Measurements from ENCODE around the gene LTA4H.

LTA4H gene

GRCh38 chr12:96034621-96035282 lies 635 bp downstream of the LTA4H start:
- DNase-seq (ENCODE audit: low spot score): peak; percentile 65

GRCh38 chr12:96033549-96034389 lies 1.6 kb downstream of the LTA4H start:
- DNase-seq (ENCODE audit: low spot score): peak; percentile 55

DNA sequence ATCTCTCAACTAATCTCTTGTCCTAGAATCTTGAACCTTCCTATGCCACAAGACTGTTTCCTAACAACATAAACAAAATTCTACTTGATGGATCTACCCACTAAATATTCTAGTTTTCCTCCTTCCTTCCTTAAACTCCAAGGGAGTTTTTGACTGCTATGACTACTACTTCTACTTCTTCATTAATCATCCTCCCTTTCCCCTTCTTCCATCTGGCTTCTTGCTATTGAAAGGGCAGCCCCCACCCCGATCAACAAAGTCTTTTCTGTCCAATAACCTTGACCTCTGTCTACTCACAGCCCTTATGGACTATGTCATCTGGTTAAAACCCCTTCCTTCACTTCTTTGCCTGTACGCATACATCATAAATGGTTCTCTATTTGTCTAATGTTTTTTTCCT lies 5.6 kb downstream of the LTA4H start:
- no peak for DNase-seq (ENCODE audit: low spot score)

GRCh38 chr12:96028538-96028937 lies 6.8 kb downstream of the LTA4H start:
- no peak for DNase-seq (ENCODE audit: low spot score)

DNA sequence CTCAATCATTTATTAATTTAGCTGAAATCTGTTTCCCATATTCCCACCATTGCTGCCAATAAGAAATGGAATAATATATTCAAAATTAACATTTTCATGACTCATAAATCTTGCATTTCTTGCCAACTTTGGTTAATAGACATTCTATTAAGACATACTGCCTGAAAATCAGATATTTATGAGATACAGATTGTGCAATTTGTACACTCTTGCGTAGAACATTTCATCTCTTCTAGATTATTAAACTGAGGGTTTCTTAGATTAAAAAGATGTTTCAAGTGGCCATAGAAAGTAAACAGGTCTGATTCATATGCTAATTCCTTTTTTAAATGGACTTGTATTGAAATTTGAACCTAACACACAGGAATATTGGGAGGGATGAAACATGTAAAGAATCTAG lies 9.1 kb downstream of the LTA4H start:
- no peak for DNase-seq (ENCODE audit: low spot score)

DNA sequence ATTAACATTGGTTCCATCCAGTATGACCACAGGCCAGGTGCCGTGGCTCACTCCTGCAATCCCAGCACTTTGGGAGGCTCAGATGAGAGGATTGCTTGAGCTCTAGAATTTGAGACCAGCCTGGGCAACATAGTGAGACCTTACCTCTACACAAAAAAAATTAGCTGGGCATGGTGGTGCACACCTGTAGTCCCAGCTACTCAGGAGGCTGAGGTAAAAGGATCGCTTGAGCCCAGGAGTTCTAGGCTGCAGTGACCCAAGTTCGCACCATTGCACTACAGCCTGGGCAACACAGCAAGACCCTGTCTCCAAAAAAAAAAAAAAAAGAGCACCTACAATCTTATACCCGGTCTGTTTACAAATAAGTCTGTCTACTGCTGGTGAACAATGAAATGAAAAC lies 9.9 kb downstream of the LTA4H start:
- no peak for DNase-seq (ENCODE audit: low spot score)

- no peak for DNase-seq (ENCODE audit: low spot score)
These were observed 14.9 kb downstream of the LTA4H start for GRCh38 chr12:96020314-96021003.

GRCh38 chr12:96015672-96016071 lies 19.7 kb downstream of the LTA4H start:
- DNase-seq (ENCODE audit: low spot score): peak; percentile 45

GRCh38 chr12:96014943-96015599 lies 20.3 kb downstream of the LTA4H start:
- no peak for DNase-seq (ENCODE audit: low spot score)

DNA sequence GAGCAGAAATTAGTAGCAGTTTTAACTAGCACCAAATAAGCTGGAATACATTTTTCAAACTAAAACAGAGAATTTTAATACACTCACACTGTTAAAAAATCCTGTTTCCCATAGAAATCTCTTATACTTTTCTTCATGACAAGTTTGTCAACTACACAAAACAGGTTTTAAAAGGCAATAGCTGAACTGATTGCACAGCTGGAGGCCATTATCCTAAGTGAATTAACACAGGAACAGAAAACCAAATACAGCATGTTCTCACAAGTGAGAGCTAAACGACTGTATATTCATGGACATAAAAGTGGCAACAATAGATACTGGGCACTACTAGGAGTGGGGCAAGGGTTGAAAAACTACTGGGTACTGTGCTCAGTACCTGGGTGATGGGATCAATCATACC lies 27.7 kb downstream of the LTA4H start:
- DNase-seq (ENCODE audit: low spot score): no peak

GRCh38 chr12:96006727-96007126 lies 28.7 kb downstream of the LTA4H start:
- no peak for DNase-seq (ENCODE audit: low spot score)

DNA sequence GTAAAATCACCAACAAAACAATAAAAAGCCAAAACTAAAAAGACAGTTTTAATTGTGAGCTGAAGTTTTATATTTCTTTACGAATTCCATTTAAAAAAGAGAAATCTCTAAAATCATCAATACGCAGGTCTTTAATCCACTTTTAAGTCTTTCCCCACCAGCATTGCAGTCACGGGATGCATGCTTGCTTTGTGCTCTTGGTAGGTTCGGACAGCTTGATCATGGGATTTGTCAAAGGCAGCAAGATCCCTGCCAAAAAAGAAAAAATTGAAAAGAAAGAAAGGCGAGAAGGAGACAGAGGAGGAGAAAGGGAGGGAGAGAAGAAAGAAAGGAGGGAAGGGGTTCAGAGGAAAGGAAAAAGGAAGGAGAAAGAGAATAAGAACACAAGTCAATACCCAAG lies 34.5 kb downstream of the LTA4H start:
- no peak for DNase-seq (ENCODE audit: low spot score)

DNA sequence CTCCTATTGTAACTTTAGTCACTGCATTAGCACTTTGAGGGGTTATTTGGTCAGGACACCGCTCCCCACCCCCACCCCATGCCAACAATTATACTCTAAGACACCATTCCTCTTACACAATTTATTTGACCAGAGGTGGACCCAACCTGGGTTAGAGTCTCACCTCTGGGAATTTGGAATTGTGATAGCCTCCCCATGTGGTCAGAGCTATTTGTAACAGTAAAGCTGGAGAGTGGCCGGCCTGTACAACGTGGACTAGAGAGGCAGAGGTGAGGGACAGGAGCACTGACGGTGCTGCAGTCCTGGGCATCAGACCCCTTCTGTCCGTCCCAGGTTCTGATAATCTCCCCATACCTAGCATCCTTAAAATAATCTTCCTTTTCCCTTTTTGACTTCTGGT lies 35.9 kb downstream of the LTA4H start:
- no peak for DNase-seq (ENCODE audit: low spot score)

DNA sequence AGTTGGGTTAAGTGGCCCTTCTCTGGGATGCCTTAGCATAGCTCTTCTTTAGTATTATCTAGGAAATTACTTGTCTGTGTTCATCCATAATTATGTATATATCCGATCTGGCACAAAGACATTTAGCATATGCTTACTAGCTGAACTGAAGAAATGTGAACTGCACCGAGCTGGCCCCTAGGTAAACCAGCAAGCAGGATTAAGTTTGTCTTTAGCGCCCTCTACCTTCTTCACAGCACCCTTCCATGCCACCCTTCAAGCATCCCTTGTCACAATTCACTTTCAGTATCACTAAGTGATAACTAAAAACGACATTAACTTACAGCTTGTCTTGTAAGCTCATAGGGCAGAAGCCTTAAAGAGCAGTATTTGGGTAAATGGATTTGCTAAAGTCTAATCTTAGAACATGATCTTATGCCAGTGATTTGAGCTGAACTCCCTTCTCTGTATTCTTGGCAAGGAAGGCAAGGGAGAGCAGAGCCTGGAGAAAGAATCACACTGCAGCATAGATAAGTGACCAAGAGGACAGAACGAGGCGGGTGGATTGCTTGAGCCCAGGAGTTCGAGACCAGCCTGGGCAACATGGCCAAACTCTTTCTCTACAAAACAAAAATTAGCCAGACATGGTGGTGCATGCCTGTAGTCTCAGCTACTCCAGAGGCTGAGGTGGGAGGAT lies 36.6 kb downstream of the LTA4H start:
- peak; percentile 58 for DNase-seq (ENCODE audit: low spot score)

DNA sequence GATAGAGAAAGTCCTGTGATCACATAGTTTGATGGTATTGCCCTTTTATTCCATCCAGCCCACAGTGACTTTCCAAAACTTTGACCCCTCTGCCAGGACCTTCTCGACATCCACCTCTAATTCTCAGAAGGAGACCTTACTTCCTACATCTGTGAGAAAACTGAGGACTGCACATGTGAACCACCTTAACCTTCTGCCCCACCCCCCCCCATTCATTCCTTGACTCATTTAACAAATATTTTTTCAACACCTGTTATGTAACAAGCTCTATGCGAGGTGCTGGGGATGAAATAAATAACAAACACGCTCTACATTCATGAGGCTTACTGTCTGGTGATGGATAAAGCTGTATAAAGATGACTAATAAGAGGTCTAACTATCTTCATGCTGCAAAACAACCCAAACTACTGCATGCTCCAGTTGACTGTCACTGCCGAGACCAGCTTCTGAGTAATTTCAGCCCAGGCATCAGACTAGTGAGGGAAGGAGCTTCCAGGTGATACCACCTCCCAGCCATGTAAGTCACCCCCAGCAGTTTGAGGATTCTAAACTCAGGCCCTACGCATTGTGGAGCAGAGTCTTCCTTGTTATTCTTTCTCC lies 37.4 kb downstream of the LTA4H start:
- DNase-seq (ENCODE audit: low spot score): no peak

DNA sequence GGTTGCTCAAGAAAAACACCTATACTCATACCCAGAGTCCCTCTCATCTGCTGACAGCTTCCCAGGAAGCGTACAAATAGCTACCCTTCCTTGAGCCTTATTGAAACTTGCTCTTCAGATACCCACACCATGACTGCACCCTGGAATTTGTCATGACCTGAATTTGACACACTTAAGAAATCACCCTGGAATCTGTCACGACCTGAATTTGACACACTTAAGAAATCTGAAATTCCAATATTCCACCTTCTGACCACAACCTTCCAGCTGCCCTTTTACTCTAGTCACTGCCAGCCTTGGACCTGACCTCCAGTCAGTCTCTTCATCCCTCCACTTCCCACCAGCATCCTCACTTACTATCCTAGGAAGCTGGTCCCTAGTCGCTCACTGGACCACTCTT lies 38.1 kb downstream of the LTA4H start:
- DNase-seq (ENCODE audit: low spot score): no peak

GRCh38 chr12:95996034-95996658 lies 39.2 kb downstream of the LTA4H start, which contains the start of gene HAL:
TSS of gene HAL (minus strand) at chr12:95996344. CDS start at chr12:95995910, 434 bp downstream.
- no peak for DNase-seq (ENCODE audit: low spot score)

DNA sequence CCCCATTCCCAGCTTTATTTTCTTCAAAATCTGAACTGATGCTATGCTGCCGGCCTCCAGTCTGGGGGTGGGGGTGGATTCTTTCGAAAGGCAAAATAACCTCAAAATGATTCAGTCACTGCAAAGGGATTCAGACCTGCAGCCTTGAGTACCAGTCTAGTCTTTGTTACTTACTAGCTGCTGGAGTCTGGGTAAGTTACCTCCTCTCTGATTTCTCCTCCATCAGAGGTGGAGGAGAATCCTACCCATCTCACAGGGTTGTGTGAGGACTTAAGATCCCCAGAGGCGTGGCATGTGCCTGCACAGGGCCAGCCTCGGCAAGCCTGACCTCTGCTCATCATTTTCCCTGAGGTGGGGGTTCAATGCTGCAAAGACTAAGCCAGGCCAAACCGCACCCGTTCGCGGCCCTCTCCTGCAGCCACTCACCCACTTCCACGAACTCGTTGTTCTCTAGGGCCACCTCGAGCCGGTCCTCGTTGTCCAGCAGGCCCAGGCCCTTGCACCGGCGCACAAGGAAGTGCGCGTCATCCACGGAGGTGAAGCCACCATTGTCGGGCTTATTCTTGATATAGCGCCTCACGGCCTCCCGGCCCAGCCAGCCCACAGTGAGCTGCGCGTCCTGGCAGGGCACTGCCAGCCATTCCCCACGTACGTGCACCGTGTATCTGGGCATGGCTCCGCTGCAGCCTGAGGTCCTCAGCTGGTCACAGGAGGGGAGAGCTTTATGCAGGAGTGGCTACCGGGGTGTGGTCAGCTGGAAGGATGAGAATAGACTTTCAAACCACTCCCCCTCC lies 40.0 kb downstream of the LTA4H start:
- DNase-seq (ENCODE audit: low spot score): no peak

DNA sequence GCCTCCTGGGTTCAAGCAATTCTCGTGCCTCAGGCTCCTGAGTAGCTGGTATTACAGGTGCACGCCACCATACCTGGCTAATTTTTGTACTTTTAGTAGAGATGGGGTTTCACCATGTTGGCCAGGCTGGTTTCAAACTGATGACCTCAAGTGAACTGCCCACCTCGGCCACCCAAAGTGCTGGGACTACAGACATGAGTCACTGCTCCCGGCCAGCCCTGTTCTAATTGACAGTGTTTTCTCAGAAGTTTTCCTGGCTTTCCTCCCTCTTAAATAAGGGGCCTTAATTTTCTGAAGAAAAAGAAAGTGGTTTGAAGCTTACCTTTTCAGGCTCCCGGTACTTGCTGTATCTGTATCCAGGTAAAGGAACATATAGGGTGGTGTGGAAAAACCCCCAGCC lies 40.9 kb downstream of the LTA4H start:
- DNase-seq (ENCODE audit: low spot score): no peak

DNA sequence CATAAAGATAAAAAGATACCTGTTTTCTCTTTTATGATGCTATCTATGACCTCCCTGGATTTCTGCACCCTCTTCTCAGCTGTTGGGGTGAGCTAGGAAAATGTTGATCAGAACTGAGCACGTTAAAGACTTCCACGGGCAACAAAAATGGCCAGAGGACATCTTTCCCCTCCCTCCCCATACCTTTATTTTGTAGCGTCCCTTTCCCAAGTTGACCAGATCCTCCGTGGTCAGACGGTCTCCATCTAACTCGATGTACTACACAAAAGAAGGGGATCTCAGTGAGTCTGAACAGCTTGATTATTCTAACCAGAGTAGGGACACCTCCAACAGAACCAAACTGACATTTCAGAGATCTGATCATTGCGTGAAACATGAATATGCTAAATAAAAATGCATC lies 41.5 kb downstream of the LTA4H start:
- DNase-seq (ENCODE audit: low spot score): no peak

Measured in RKO (cell line).